Measurements from ENCODE around the gene IL15RA. TPM values are rescaled to one million over a fixed set of nuclear protein-coding genes. Genes with fewer than 3 reads are reported as not detected.
A peak's percentile ranks its signal among the peaks of the same experiment; 100 is the strongest.

IL15RA gene
- total RNA-seq, 4 donors from 2014 or later: 9.0 to 18.6 (median 12.6) TPM

GRCh38 chr10:5975641-5976473, 1.5 kb downstream of the IL15RA start:
- H3K4me3 ChIP-seq: peak overlapping the region; percentile 57 to 92 (median 87)
- WGBS, 2 donors: 76 to 86% methylated on average over 20 of the region's 20 CpGs
- H3K4me1 ChIP-seq: peaks cover 0 to 28% (median 11%) of the 10 kb centered on the region in 4 donors
- no peaks in the 10 kb centered on the region for H3K27me3 ChIP-seq
- peak in 1 of 2 donors; percentile 43 for DNase-seq (ENCODE audit: low spot score in 2 of 2)
- TF ChIP-seq POLR2A (IDR thresholded peaks at IDR 0.05) (no peak), EP300 (IDR thresholded peaks at IDR 0.05) (peak in 1 of 2 donors; percentile 42), CTCF (IDR thresholded peaks at IDR 0.05) (no peak)
- peak overlapping the region; percentile 52 to 96 (median 68) for H3K27ac ChIP-seq
- no peaks in the 10 kb centered on the region for H3K36me3 ChIP-seq
- no peaks in the 10 kb centered on the region for H3K9me3 ChIP-seq

DNA sequence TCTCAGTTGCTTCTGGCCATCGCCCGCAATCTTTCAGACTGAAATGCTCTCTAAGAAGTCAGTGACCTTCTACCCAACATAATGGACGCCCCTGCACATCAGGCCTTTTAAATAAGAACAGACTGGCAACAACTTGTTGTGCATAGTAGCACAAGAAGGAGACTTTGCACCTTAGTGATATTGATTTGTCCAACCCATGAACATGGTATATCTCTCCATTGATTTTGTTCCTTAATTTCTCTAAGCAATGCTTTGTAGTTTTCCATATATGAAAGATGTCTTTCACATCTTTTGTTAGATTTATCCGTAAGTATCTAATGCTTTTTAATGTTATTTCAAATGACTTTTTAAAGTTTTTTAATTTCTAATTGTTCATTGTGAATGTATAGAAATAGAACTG, 4.3 kb downstream of the IL15RA start:
- no peaks in the 10 kb centered on the region for H3K27me3 ChIP-seq
- no peak for DNase-seq (ENCODE audit: low spot score in 2 of 2)
- peaks cover 0 to 30% (median 9%) of the 10 kb centered on the region in 4 donors for H3K4me1 ChIP-seq
- TF ChIP-seq POLR2A (IDR thresholded peaks at IDR 0.05) (no peak), EP300 (IDR thresholded peaks at IDR 0.05) (no peak), CTCF (IDR thresholded peaks at IDR 0.05) (no peak)
- no peak overlapping the region for H3K27ac ChIP-seq
- no peaks in the 10 kb centered on the region for H3K9me3 ChIP-seq
- no peak overlapping the region for H3K4me3 ChIP-seq
- WGBS, 2 donors: 72 to 78% methylated on average over 4 of the region's 4 CpGs
- no peaks in the 10 kb centered on the region for H3K36me3 ChIP-seq

- H3K4me3 ChIP-seq: no peak overlapping the region
- H3K27me3 ChIP-seq: no peaks in the 10 kb centered on the region
- no peaks in the 10 kb centered on the region for H3K9me3 ChIP-seq
- peak overlapping the region in 2 of 4 donors; percentile 33 to 35 for H3K27ac ChIP-seq
- 60 to 69% methylated on average over 4 of the region's 4 CpGs for whole genome bisulfite sequencing, 2 donors
- H3K4me1 ChIP-seq: peaks cover 0 to 30% (median 6%) of the 10 kb centered on the region in 4 donors
- DNase-seq (ENCODE audit: low spot score in 2 of 2): no peak
- TF ChIP-seq CTCF (IDR thresholded peaks at IDR 0.05): no peak
- no peak for TF ChIP-seq POLR2A (IDR thresholded peaks at IDR 0.05)
- TF ChIP-seq EP300 (IDR thresholded peaks at IDR 0.05): no peak
- H3K36me3 ChIP-seq: no peaks in the 10 kb centered on the region
Observed at GRCh38 chr10:5971886-5972285, 5.5 kb downstream of the IL15RA start.

DNA sequence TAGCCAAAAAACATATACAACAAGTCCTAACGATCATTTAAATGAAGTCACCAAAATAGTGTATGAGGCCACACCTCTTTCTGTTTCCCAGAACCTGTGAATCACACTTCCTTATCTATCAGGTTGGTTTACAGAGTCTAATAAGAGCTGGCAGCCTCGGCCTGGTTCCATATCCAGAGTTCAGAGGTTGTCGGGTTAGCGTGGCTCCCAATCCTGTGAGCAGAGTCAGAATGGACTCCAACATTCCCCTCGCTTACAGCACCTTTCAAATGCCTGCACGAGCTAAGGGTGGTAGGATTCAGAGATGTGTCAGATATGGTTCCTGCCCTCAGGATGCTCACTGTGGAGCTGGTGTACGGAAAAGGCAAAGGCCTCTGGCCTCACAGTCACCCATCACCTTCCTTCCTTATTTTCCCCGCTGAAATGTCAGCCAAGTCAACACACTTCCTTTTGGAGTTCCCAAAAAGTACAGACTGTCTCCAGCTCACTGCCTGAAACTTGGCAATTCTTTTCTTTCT, 6.0 kb downstream of the IL15RA start:
- Histone ChIP-seq H3K9me3 (no peaks in the 10 kb centered on the region), H3K27me3 (no peaks in the 10 kb centered on the region), H3K36me3 (no peaks in the 10 kb centered on the region), H3K27ac (peak overlapping the region in 2 of 4 donors; percentile 33 to 35), H3K4me3 (no peak overlapping the region), H3K4me1 (peaks cover 0 to 30% (median 4%) of the 10 kb centered on the region in 4 donors)
- no peak for TF ChIP-seq CTCF (IDR thresholded peaks at IDR 0.05)
- no peak for TF ChIP-seq POLR2A (IDR thresholded peaks at IDR 0.05)
- TF ChIP-seq EP300 (IDR thresholded peaks at IDR 0.05): peak in 1 of 2 donors; percentile 78
- DNase-seq (ENCODE audit: low spot score in 2 of 2): no peak
- WGBS, 2 donors: 73 to 80% methylated on average over 8 of the region's 8 CpGs

DNA sequence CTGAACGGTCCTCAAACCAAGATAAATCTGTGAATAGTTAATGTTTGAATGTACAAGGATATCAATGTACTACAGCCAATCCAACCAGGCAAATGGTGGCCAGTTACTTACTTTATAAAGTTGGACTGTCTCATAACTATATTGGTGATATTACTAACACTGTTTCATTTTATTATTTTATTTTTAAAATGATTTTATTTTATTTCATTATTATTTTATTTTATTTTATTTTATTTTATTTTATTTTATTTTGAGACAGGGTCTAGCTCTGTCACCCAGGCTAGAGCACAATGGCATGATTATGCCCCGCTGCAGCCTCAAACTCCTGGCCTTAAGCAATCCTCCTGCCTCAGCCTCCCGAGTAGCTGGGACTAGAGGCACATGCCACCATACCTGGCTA, 6.8 kb downstream of the IL15RA start:
- no peaks in the 10 kb centered on the region for H3K36me3 ChIP-seq
- no peaks in the 10 kb centered on the region for H3K27me3 ChIP-seq
- DNase-seq (ENCODE audit: low spot score in 2 of 2): no peak
- H3K27ac ChIP-seq: peak overlapping the region in 2 of 4 donors; percentile 33 to 35
- no peak overlapping the region for H3K4me3 ChIP-seq
- H3K4me1 ChIP-seq: peaks cover 0 to 27% (median 0%) of the 10 kb centered on the region in 4 donors
- 87 to 88% methylated on average over 3 of the region's 3 CpGs for WGBS, 2 donors
- no peaks in the 10 kb centered on the region for H3K9me3 ChIP-seq
- TF ChIP-seq POLR2A (IDR thresholded peaks at IDR 0.05): no peak
- no peak for TF ChIP-seq CTCF (IDR thresholded peaks at IDR 0.05)
- TF ChIP-seq EP300 (IDR thresholded peaks at IDR 0.05): no peak
